ENCODE measurements around the gene GREM2. TPM values are rescaled to one million over a fixed set of nuclear protein-coding genes. Genes with fewer than 3 reads are reported as not detected.

Gene GREM2
- total RNA-seq, 1 experiment from 2014 or later: not detected

DNA sequence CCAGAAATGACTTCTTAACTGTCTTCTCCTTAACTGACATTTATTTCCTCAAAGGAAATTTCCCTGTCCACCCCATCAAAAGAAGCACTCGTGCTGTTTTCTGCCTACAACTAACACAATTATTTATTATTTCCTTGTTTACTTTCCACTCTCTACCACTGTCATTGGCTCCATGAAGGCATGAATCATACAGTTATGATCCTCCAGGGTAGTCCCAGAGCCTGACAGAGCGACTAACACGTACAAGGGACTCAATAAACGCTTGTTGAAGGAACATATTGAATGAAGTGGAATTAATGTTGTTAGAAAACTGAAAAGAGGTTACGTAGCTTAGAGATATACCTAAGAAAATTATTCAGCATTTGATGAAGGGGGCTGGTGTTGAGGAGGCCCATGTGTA, 20.9 kb downstream of the GREM2 start:
- TF ChIP-seq EZH2 (IDR thresholded peaks at IDR 0.05; ENCODE audit: low read depth): no peak
- TF ChIP-seq, protein P1, sequence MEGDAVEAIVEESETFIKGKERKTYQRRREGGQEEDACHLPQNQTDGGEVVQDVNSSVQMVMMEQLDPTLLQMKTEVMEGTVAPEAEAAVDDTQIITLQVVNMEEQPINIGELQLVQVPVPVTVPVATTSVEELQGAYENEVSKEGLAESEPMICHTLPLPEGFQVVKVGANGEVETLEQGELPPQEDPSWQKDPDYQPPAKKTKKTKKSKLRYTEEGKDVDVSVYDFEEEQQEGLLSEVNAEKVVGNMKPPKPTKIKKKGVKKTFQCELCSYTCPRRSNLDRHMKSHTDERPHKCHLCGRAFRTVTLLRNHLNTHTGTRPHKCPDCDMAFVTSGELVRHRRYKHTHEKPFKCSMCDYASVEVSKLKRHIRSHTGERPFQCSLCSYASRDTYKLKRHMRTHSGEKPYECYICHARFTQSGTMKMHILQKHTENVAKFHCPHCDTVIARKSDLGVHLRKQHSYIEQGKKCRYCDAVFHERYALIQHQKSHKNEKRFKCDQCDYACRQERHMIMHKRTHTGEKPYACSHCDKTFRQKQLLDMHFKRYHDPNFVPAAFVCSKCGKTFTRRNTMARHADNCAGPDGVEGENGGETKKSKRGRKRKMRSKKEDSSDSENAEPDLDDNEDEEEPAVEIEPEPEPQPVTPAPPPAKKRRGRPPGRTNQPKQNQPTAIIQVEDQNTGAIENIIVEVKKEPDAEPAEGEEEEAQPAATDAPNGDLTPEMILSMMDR (conservative IDR thresholded peaks at IDR 0.05): no peak
- no peak overlapping the region for H3K27ac ChIP-seq
- peaks cover 18% of the 10 kb centered on the region for H3K27me3 ChIP-seq (ENCODE audit: insufficient read depth, low read depth)
- H3K79me2 ChIP-seq (ENCODE audit: low read depth): no peaks in the 10 kb centered on the region
- no peak overlapping the region for H2AFZ ChIP-seq
- intact Hi-C loops (cut with micrococcal nuclease; ENCODE audit: unreplicated experiment): no loop called here
- no peak for DNase-seq
- no peaks in the 10 kb centered on the region for H3K36me3 ChIP-seq (ENCODE audit: low read depth)
- CTCF ChIA-PET: no interaction called here
- no TSS peak for BruUV-seq (replicated peaks)
- POLR2A ChIA-PET (ENCODE audit: unreplicated experiment): no interaction called here
- H3K4me3 ChIP-seq: no peak overlapping the region
- H3F3A ChIP-seq (ENCODE audit: insufficient read depth, low read depth): no peaks in the 10 kb centered on the region
- H3K9me2 ChIP-seq (ENCODE audit: insufficient read depth): no peaks in the 10 kb centered on the region
- no peaks in the 10 kb centered on the region for H4K20me1 ChIP-seq (ENCODE audit: insufficient read depth)
- H3K4me1 ChIP-seq (replicated peaks; ENCODE audit: insufficient read depth): no peaks in the 10 kb centered on the region
- H3K9me3 ChIP-seq (ENCODE audit: insufficient read depth, low read depth): no peaks in the 10 kb centered on the region
- H3K4me2 ChIP-seq: no peak overlapping the region

DNA sequence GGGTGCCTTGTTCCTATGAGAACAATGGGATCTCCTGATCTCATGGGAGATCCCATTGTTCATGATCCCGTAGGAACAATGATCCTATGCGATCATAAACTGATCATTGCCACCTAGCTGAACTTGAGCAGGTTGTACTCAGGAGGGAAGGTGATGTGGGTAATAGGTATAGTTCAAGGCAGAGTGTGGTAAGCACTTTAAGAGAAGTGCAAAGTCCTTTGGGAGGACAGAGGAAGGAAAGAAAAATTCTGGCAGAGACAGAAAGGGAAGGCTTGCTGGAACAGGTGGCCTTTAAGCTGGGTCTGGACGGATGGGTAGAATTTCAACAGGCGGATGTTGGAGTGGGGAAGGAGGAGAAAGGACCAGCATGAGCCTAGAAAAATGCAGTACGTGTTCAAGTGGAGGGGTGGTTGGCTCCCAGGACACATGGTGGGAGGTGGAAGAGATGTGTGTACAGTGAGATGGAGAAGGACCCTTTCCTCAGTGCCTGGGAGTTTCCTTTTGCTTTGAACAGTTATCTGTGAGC, 22.3 kb downstream of the GREM2 start:
- no TSS peak for BruUV-seq (replicated peaks)
- Histone ChIP-seq H2AFZ (no peak overlapping the region), H3K79me2 (ENCODE audit: low read depth) (no peaks in the 10 kb centered on the region), H3K4me2 (no peak overlapping the region), H3F3A (ENCODE audit: insufficient read depth, low read depth) (no peaks in the 10 kb centered on the region), H3K27me3 (ENCODE audit: insufficient read depth, low read depth) (peaks cover 12% of the 10 kb centered on the region), H4K20me1 (ENCODE audit: insufficient read depth) (no peaks in the 10 kb centered on the region), H3K4me1 (replicated peaks; ENCODE audit: insufficient read depth) (no peaks in the 10 kb centered on the region), H3K9me3 (ENCODE audit: insufficient read depth, low read depth) (no peaks in the 10 kb centered on the region), H3K36me3 (ENCODE audit: low read depth) (no peaks in the 10 kb centered on the region), H3K27ac (no peak overlapping the region), H3K4me3 (no peak overlapping the region), H3K9me2 (ENCODE audit: insufficient read depth) (no peaks in the 10 kb centered on the region)
- intact Hi-C loops (cut with micrococcal nuclease; ENCODE audit: unreplicated experiment): no loop called here
- CTCF ChIA-PET: no interaction called here
- TF ChIP-seq EZH2 (IDR thresholded peaks at IDR 0.05; ENCODE audit: low read depth): no peak
- TF ChIP-seq, protein P1 (conservative IDR thresholded peaks at IDR 0.05): no peak
- POLR2A ChIA-PET (ENCODE audit: unreplicated experiment): no interaction called here
- DNase-seq: no peak

DNA sequence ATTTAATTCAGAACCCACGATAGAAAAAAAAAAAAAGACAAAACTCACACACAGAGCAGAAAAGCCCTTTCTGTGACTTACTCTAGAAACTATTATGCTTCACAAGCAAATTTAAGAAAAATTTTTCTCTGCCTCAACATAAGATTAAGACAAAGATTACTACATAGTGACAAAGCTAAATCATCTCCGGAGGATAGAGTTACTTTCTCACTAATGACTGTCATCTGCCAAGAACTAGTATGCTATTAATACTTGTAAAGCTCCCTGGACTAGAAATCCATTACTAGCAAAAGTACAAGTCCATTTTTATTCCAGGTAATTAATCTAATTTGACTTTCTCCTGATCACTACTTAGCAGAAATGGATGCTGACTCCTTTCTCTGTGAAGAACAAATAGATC, 25.9 kb downstream of the GREM2 start:
- peaks cover 5% of the 10 kb centered on the region; the same call in 1 of the 2 replicates for H3K27me3 ChIP-seq (ENCODE audit: insufficient read depth, low read depth)
- ChIA-PET CTCF (no interaction called here), POLR2A (ENCODE audit: unreplicated experiment) (no interaction called here)
- no peaks in the 10 kb centered on the region for H3F3A ChIP-seq (ENCODE audit: insufficient read depth, low read depth)
- H3K9me2 ChIP-seq (ENCODE audit: insufficient read depth): no peaks in the 10 kb centered on the region
- H3K4me3 ChIP-seq: no peak overlapping the region
- H3K79me2 ChIP-seq (ENCODE audit: low read depth): no peaks in the 10 kb centered on the region
- H4K20me1 ChIP-seq (ENCODE audit: insufficient read depth): no peaks in the 10 kb centered on the region
- intact Hi-C loops (cut with micrococcal nuclease; ENCODE audit: unreplicated experiment): no loop called here
- no TSS peak for BruUV-seq (replicated peaks)
- no peak overlapping the region for H2AFZ ChIP-seq
- DNase-seq: no peak
- no peak overlapping the region for H3K27ac ChIP-seq
- TF ChIP-seq, protein P1 (conservative IDR thresholded peaks at IDR 0.05): no peak
- no peak for TF ChIP-seq EZH2 (IDR thresholded peaks at IDR 0.05; ENCODE audit: low read depth)
- no peak overlapping the region for H3K4me2 ChIP-seq
- no peaks in the 10 kb centered on the region for H3K4me1 ChIP-seq (replicated peaks; ENCODE audit: insufficient read depth)
- no peaks in the 10 kb centered on the region for H3K9me3 ChIP-seq (ENCODE audit: insufficient read depth, low read depth)
- no peaks in the 10 kb centered on the region for H3K36me3 ChIP-seq (ENCODE audit: low read depth)
